Activated CD8-positive, alpha-beta T cell treated with anti-CD3 and anti-CD28 coated beads for 36 hours (primary cell): Measurements from ENCODE around the gene CYP26B1. TPM values are rescaled to one million over a fixed set of nuclear protein-coding genes. Genes with fewer than 3 reads are reported as not detected.

Source experiments
- ATAC-seq: fragments of 200-7000 bp; cut with Tn5 transposase; one replicate; pipeline ENCODE4 v1.10.0; 2021; ENCODE audit warnings: mild to moderate bottlenecking, moderate library complexity
- CTCF ChIA-PET: fragments of 350-600 bp; sonication (Branson Sonifier 250); formaldehyde crosslinking; loops from one replicate; lab custom pipeline; 2021; ENCODE audit warnings: antibody characterized with exemption; lab: Charles Lee
- POLR2A ChIA-PET: fragments of 350-600 bp; sonication (Branson Sonifier 250); formaldehyde crosslinking; loops from one replicate; lab custom pipeline; 2021; ENCODE audit warnings: antibody characterized with exemption; lab: Charles Lee
- DNase-seq: peaks from one replicate; pipeline ENCODE4 v3.0.0-alpha.2; 2020
- H3K27ac Mint-ChIP-seq: one replicate; pipeline ENCODE4 v1.8.0; 2021; ENCODE audit warnings: mild to moderate bottlenecking, mixed read lengths
- H3K27me3 Mint-ChIP-seq: one replicate; pipeline ENCODE4 v1.8.0; 2021; ENCODE audit warnings: mixed read lengths
- H3K36me3 Mint-ChIP-seq: one replicate; pipeline ENCODE4 v1.8.0; 2021; ENCODE audit warnings: low read depth, mixed read lengths
- H3K4me1 Mint-ChIP-seq: one replicate; pipeline ENCODE4 v1.8.0; 2021; ENCODE audit warnings: low read depth, mixed read lengths
- H3K4me3 Mint-ChIP-seq: one replicate; pipeline ENCODE4 v1.8.0; 2021; ENCODE audit warnings: mild to moderate bottlenecking, moderate library complexity, mixed read lengths
- H3K9me3 Mint-ChIP-seq: one replicate; pipeline ENCODE4 v1.8.0; 2021; ENCODE audit warnings: mixed read lengths
- CTCF ChIP-seq: fragments of 200-600 bp; IDR thresholded peaks from one replicate; pipeline ENCODE4 v1.8.0; 2022; ENCODE audit warnings: antibody characterized with exemption, mild to moderate bottlenecking
- intact Hi-C: fragments of 100-400 bp; cut with micrococcal nuclease; formaldehyde crosslinking; loops from one replicate; pipeline ENCODE4 v1.10.0; 2022
- total RNA-seq, 2 experiments: library from RNA; stranded (reverse); gene quantifications; one replicate each; pipeline ENCODE4 v1.2.3, GENCODE V29; 2021

CYP26B1 gene
- total RNA-seq, 2 experiments from 2014 or later: not detected

GRCh38 chr2:72108121-72108520, 39.5 kb downstream of the CYP26B1 start:
- DNase-seq: no peak
- no peak for TF ChIP-seq CTCF

GRCh38 chr2:72106978-72107377, 40.7 kb downstream of the CYP26B1 start:
- DNase-seq: no peak
- Mint-ChIP-seq H3K4me3 (no peak overlapping the region), H3K27ac (no peak overlapping the region), H3K36me3 (no peaks in the 10 kb centered on the region), H3K27me3 (peaks cover 13% of the 10 kb centered on the region), H3K9me3 (no peaks in the 10 kb centered on the region), H3K4me1 (no peaks in the 10 kb centered on the region)
- CTCF ChIA-PET: interaction anchor here (1.2 kb wide), 1 partner anchor 9 kb away, joined by 3 read pairs; no protein-coding TSS in a partner anchor
- ATAC-seq: no peak
- POLR2A ChIA-PET: no interaction called here
- intact Hi-C loops: no loop called here
- no peak for TF ChIP-seq CTCF

More at GRCh38 chr2:72108121-72108520, 39.5 kb downstream of the CYP26B1 start:
- Mint-ChIP-seq H3K27me3 (peaks cover 13% of the 10 kb centered on the region), H3K27ac (no peak overlapping the region), H3K9me3 (no peaks in the 10 kb centered on the region), H3K4me1 (no peaks in the 10 kb centered on the region), H3K36me3 (no peaks in the 10 kb centered on the region), H3K4me3 (no peak overlapping the region)
- ChIA-PET POLR2A (no interaction called here), CTCF (no interaction called here)
- intact Hi-C loops: no loop called here
- ATAC-seq: no peak

GRCh38 chr2:72104821-72105588, 42.7 kb downstream of the CYP26B1 start:
- intact Hi-C loops: no loop called here
- no peak overlapping the region for H3K4me3 Mint-ChIP-seq
- POLR2A ChIA-PET: no interaction called here
- H3K27ac Mint-ChIP-seq: no peak overlapping the region
- peaks cover 11% of the 10 kb centered on the region for H3K27me3 Mint-ChIP-seq
- DNase-seq (no peak), ATAC-seq (no peak)
- no peaks in the 10 kb centered on the region for H3K9me3 Mint-ChIP-seq
- CTCF ChIA-PET: no interaction called here
- no peak for TF ChIP-seq CTCF
- H3K4me1 Mint-ChIP-seq: no peaks in the 10 kb centered on the region
- H3K36me3 Mint-ChIP-seq: no peaks in the 10 kb centered on the region

GRCh38 chr2:72103690-72104089, 44.0 kb downstream of the CYP26B1 start:
- no peak for DNase-seq
- Mint-ChIP-seq H3K27me3 (peaks cover 14% of the 10 kb centered on the region), H3K27ac (no peak overlapping the region), H3K9me3 (no peaks in the 10 kb centered on the region), H3K4me3 (no peak overlapping the region), H3K36me3 (no peaks in the 10 kb centered on the region), H3K4me1 (no peaks in the 10 kb centered on the region)
- ATAC-seq: no peak
- no peak for TF ChIP-seq CTCF
- CTCF ChIA-PET: no interaction called here
- intact Hi-C loops: no loop called here
- POLR2A ChIA-PET: no interaction called here

- H3K4me1 Mint-ChIP-seq: no peaks in the 10 kb centered on the region
- no peak for TF ChIP-seq CTCF
- intact Hi-C loops: no loop called here
- H3K36me3 Mint-ChIP-seq: no peaks in the 10 kb centered on the region
- peaks cover 12% of the 10 kb centered on the region for H3K27me3 Mint-ChIP-seq
- CTCF ChIA-PET: no interaction called here
- POLR2A ChIA-PET: no interaction called here
- no peak for ATAC-seq
- no peaks in the 10 kb centered on the region for H3K9me3 Mint-ChIP-seq
- no peak overlapping the region for H3K27ac Mint-ChIP-seq
- H3K4me3 Mint-ChIP-seq: no peak overlapping the region
- DNase-seq: no peak
These were observed 44.5 kb downstream of the CYP26B1 start for GRCh38 chr2:72103161-72103560.
